HL-60 (cell line): ENCODE results near the gene TNFRSF12A.

Experiments used
- DNase-seq, 2 experiments: peaks; one replicate each; pipeline ENCODE4 v3.0.0-alpha.2; 2010 to 2020; ENCODE audit warnings: low read depth in 1 of 2, low spot score in 1 of 2
- H3K27ac ChIP-seq: fragments of 250-450 bp; sonication (Bioruptor Pico); replicated peaks from 2 replicates; pipeline ENCODE4 v1.5.1; 2020; ENCODE audit warnings: mild to moderate bottlenecking, moderate library complexity
- H3K27me3 ChIP-seq: fragments of 250-450 bp; sonication (Bioruptor Pico); 2 replicates; pipeline ENCODE4 v1.5.1; 2021; ENCODE audit warnings: mild to moderate bottlenecking, moderate library complexity; ENCODE audit not compliant: insufficient read depth, poor library complexity, severe bottlenecking
- H3K4me3 ChIP-seq: replicated peaks from 2 replicates; pipeline ENCODE4 v1.5.1; 2011; ENCODE audit warnings: mild to moderate bottlenecking, control low read depth, low read length; ENCODE audit not compliant: insufficient read depth
- GABPA ChIP-seq: IDR thresholded peaks from 2 replicates; pipeline ENCODE4 v1.6.1; 2012; ENCODE audit warnings: low read depth
- POLR2AphosphoS5 ChIP-seq: IDR thresholded peaks from 2 replicates; pipeline ENCODE4 v1.6.1; 2012; ENCODE audit warnings: low read depth
- SPI1 ChIP-seq: IDR thresholded peaks from 2 replicates; pipeline ENCODE4 v1.6.1; 2012; ENCODE audit warnings: low read depth, mild to moderate bottlenecking, borderline replicate concordance
- TF ChIP-seq, protein P1 (sequence below): IDR thresholded peaks from one replicate; pipeline ENCODE4 v1.5.1; 2011; ENCODE audit warnings: low read length, control low read depth, inconsistent platforms; ENCODE audit not compliant: insufficient read depth
- TF ChIP-seq, protein P2 (sequence below): IDR thresholded peaks from 2 replicates; pipeline ENCODE4 v1.6.1; 2012; ENCODE audit warnings: low read depth; ENCODE audit not compliant: insufficient replicate concordance

The TNFRSF12A gene

DNA sequence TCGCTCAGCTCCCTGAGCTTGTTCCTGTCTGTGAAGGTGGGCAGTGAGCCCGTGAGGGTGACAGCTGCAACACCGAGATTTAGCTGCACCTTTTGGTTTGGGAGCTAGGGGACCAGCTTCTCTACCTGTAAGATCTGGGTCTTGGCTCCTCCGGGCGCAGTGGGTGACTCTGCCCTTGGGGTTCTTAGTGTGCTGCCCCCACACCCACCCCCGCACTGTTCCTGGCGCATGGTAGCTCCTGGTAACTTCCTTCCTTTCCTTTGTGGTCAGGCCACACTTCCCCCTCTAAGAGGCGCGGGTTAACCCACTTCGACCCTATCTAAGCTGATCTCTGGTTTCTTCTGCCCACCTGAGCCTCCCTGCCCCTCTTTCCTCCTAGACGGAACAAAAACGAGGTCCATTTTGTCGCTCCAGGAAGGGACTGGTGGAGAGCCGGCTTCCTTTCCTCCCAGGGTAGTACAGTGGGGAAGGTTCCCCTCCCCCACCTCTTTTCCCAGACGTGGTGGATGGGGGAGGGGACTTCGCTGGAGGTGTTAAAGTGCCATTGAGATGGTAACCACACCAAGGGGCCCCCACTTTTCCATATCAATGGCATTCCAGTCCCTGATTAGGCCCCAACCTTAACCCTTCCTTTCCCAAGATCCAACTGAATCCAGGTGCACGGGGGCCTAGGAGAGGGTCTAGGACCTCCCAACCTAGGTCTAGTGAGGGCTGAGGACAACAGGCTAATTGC, 12.0 kb upstream of the TNFRSF12A start:
- Histone ChIP-seq H3K4me3 (0 out of 2 replicates have a peak overlapping the region, but pooled peaks have one; percentile 8), H3K27ac (peak overlapping the region; percentile 90), H3K27me3 (no peaks in the 10 kb centered on the region)
- DNase-seq: peak; percentile 90 to 93
- peak; percentile 66 for TF ChIP-seq GABPA
- TF ChIP-seq, protein P1, sequence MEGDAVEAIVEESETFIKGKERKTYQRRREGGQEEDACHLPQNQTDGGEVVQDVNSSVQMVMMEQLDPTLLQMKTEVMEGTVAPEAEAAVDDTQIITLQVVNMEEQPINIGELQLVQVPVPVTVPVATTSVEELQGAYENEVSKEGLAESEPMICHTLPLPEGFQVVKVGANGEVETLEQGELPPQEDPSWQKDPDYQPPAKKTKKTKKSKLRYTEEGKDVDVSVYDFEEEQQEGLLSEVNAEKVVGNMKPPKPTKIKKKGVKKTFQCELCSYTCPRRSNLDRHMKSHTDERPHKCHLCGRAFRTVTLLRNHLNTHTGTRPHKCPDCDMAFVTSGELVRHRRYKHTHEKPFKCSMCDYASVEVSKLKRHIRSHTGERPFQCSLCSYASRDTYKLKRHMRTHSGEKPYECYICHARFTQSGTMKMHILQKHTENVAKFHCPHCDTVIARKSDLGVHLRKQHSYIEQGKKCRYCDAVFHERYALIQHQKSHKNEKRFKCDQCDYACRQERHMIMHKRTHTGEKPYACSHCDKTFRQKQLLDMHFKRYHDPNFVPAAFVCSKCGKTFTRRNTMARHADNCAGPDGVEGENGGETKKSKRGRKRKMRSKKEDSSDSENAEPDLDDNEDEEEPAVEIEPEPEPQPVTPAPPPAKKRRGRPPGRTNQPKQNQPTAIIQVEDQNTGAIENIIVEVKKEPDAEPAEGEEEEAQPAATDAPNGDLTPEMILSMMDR: no peak
- peak; percentile 95 for TF ChIP-seq SPI1
- TF ChIP-seq, protein P2, sequence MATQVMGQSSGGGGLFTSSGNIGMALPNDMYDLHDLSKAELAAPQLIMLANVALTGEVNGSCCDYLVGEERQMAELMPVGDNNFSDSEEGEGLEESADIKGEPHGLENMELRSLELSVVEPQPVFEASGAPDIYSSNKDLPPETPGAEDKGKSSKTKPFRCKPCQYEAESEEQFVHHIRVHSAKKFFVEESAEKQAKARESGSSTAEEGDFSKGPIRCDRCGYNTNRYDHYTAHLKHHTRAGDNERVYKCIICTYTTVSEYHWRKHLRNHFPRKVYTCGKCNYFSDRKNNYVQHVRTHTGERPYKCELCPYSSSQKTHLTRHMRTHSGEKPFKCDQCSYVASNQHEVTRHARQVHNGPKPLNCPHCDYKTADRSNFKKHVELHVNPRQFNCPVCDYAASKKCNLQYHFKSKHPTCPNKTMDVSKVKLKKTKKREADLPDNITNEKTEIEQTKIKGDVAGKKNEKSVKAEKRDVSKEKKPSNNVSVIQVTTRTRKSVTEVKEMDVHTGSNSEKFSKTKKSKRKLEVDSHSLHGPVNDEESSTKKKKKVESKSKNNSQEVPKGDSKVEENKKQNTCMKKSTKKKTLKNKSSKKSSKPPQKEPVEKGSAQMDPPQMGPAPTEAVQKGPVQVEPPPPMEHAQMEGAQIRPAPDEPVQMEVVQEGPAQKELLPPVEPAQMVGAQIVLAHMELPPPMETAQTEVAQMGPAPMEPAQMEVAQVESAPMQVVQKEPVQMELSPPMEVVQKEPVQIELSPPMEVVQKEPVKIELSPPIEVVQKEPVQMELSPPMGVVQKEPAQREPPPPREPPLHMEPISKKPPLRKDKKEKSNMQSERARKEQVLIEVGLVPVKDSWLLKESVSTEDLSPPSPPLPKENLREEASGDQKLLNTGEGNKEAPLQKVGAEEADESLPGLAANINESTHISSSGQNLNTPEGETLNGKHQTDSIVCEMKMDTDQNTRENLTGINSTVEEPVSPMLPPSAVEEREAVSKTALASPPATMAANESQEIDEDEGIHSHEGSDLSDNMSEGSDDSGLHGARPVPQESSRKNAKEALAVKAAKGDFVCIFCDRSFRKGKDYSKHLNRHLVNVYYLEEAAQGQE: peak; percentile 30
- TF ChIP-seq POLR2AphosphoS5: peak; percentile 96

DNA sequence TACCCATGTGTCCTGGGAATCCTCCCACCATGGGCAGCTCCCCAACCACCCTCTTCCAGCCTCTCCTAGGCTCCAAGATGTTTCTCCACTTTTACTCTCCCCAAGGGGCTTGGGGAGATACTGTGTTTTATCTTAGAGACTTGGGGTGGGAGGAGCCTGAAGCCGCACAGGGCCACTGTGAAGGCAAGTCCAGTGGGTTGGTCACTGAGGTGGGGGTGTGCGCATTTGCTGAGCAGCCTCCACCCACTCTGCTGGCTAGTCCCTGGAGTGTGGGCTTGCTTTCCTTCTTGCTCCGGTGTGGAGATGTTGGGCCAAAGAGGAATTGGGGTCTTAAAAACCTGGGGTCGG, 11.5 kb upstream of the TNFRSF12A start:
- Histone ChIP-seq H3K27ac (peak overlapping the region; percentile 90), H3K27me3 (no peaks in the 10 kb centered on the region), H3K4me3 (no peak overlapping the region)
- no peak for TF ChIP-seq POLR2AphosphoS5
- TF ChIP-seq SPI1: no peak
- no peak for TF ChIP-seq GABPA
- TF ChIP-seq, protein P1: no peak
- TF ChIP-seq, protein P2: no peak
- no peak for DNase-seq

DNA sequence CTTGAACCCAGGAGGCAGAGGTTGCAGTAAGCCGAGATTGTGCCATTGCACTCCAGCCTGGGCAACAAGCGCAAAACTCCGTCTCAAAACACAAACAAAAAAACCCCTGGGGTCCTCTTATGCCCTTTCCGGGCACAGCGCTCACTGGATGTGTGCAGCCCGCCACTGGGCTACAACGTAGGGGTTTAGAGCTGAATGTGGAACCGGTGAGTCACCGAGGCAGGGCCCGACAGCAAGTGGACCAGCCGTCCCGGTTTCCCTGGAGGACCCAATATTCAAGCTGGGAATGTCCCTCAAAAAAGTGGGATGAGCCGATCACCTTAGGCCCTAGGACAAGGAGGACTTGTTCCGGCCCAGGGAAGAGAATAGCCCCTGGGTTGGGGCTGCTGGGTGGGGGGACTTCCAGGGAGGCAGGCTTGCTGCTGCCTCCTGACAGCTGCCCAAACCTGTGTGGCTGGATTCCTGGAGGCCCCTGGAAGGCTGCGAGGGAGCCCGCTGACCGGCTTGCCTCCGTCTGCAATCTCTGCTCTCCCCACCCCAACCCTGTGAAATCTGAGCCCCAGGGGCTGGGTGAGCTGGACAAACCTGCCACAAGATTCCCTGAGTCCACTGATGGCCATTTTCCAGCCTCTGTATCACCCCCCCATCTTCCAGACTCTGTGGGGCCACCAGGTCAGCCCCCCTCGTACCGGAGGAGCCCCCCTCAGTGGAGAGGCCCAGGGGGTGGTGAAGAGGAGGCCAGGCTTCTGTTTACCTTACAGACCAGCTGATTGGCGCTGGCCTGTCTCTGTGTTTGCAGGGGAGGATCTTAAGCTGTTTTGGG, 10.4 kb upstream of the TNFRSF12A start:
- DNase-seq: no peak
- no peak overlapping the region for H3K4me3 ChIP-seq
- H3K27me3 ChIP-seq: no peaks in the 10 kb centered on the region
- TF ChIP-seq, protein P1: no peak
- TF ChIP-seq GABPA (no peak), POLR2AphosphoS5 (no peak)
- TF ChIP-seq, protein P2: no peak
- no peak overlapping the region; the same call in 1 of the 2 replicates for H3K27ac ChIP-seq
